Coronary artery (tissue), 2 donors: ENCODE results near the gene KDM8.

Experiments
- DNase-seq: peaks from one replicate; pipeline ENCODE4 v3.0.0-alpha.2; 2017; ENCODE audit warnings: low spot score
- H3K27ac ChIP-seq, 2 donors: fragments of 200-600 bp; sonication (generic); one replicate each; pipeline ENCODE4 v1.5.1; 2016 to 2019
- H3K4me3 ChIP-seq: fragments of 200-600 bp; sonication (generic); 2 replicates; pipeline ENCODE4 v1.5.1; 2016; ENCODE audit warnings: mild to moderate bottlenecking, moderate library complexity
- CTCF ChIP-seq: fragments of 200-600 bp; sonication (generic); IDR thresholded peaks from one replicate; pipeline ENCODE4 v1.5.1; 2019; ENCODE audit warnings: antibody characterized with exemption

The KDM8 gene

GRCh38 chr16:27251541-27252205, 48.3 kb downstream of the KDM8 start:
- Histone ChIP-seq H3K4me3 (no peak overlapping the region), H3K27ac (no peak overlapping the region)
- no peak for DNase-seq
- no peak for TF ChIP-seq CTCF

GRCh38 chr16:27252206-27252585, 48.9 kb downstream of the KDM8 start:
- no peak overlapping the region for H3K4me3 ChIP-seq
- no peak for DNase-seq
- no peak overlapping the region for H3K27ac ChIP-seq
- TF ChIP-seq CTCF: no peak

GRCh38 chr16:27253526-27253930, 50.2 kb downstream of the KDM8 start:
- no peak overlapping the region for H3K4me3 ChIP-seq
- TF ChIP-seq CTCF: no peak
- no peak for DNase-seq
- peak overlapping the region; percentile 38 to 55 for H3K27ac ChIP-seq

GRCh38 chr16:27254262-27254811, 51.0 kb downstream of the KDM8 start:
- no peak for TF ChIP-seq CTCF
- DNase-seq: no peak
- Histone ChIP-seq H3K27ac (peak overlapping the region; percentile 1 to 38), H3K4me3 (no peak overlapping the region)

GRCh38 chr16:27256861-27257260, 53.5 kb downstream of the KDM8 start:
- H3K27ac ChIP-seq: no peak overlapping the region

GRCh38 chr16:27257271-27257670, 53.9 kb downstream of the KDM8 start:
- DNase-seq: no peak
- TF ChIP-seq CTCF: no peak
- peak overlapping the region in 1 of 2 donors; percentile 26 for H3K27ac ChIP-seq
- no peak overlapping the region for H3K4me3 ChIP-seq

More at GRCh38 chr16:27256861-27257260, 53.5 kb downstream of the KDM8 start:
- H3K4me3 ChIP-seq: no peak overlapping the region
- no peak for TF ChIP-seq CTCF
- no peak for DNase-seq

- peak overlapping the region in 1 of 2 donors; percentile 26 for H3K27ac ChIP-seq
- TF ChIP-seq CTCF: no peak
- no peak for DNase-seq
- H3K4me3 ChIP-seq: no peak overlapping the region
Observed at GRCh38 chr16:27258241-27258734, 55.0 kb downstream of the KDM8 start.
